HCT116 (cell line): Measurements from ENCODE around the gene LHX1. TPM values are rescaled to one million over a fixed set of nuclear protein-coding genes. Genes with fewer than 3 reads are reported as not detected.

ENCODE experiments used
- CEBPB ChIP-seq: IDR thresholded peaks from 2 replicates; pipeline ENCODE4 v1.6.1; 2012; ENCODE audit warnings: low read depth
- EZH2 ChIP-seq: fragments of 200-600 bp; sonication (generic); IDR thresholded peaks from 2 replicates; pipeline ENCODE4 v1.6.1; 2017; ENCODE audit warnings: antibody characterized with exemption, mixed run types
- EZH2phosphoT487 ChIP-seq: fragments of 200-600 bp; IDR thresholded peaks from 2 replicates; pipeline ENCODE4 v1.6.1; 2018; ENCODE audit warnings: antibody characterized with exemption, borderline replicate concordance
- REST ChIP-seq: IDR thresholded peaks from 2 replicates; pipeline ENCODE4 v1.6.1; 2012; ENCODE audit warnings: low read depth
- SRF ChIP-seq: IDR thresholded peaks from 2 replicates; pipeline ENCODE4 v1.6.1; 2012; ENCODE audit warnings: low read depth
- ZBTB33 ChIP-seq: IDR thresholded peaks from 2 replicates; pipeline ENCODE4 v1.6.1; 2011; ENCODE audit warnings: mild to moderate bottlenecking, low read length, moderate library complexity; ENCODE audit not compliant: insufficient replicate concordance; ENCODE audit errors: extremely low read depth
- total RNA-seq: library from RNA; stranded (reverse); gene quantifications from one replicate; pipeline ENCODE4 v1.2.1, GENCODE V29; 2021; ENCODE audit not compliant: unreplicated experiment

The LHX1 gene
- total RNA-seq, 1 experiment from 2014 or later = 0.44 TPM

- no peak for TF ChIP-seq REST
- TF ChIP-seq EZH2phosphoT487 = no peak
- no peak for TF ChIP-seq SRF
- TF ChIP-seq ZBTB33 = no peak
- no peak for TF ChIP-seq EZH2
- TF ChIP-seq CEBPB = no peak
These were observed 56.0 kb downstream of the LHX1 start (continued) for GRCh38 chr17:36993227-36993626.

Other genes with a start within 250 kb of the LHX1 start
- gene AATF, start 11.5 kb downstream of the LHX1 start, total RNA-seq = 105 TPM